A549 (cell line): Measurements from ENCODE around the gene CELF1. TPM values are rescaled to one million over a fixed set of nuclear protein-coding genes. Genes with fewer than 3 reads are reported as not detected.

Source experiments
- ATAC-seq, 2 experiments: fragments of 200-7000 bp in 1 of 2; fragments of >200 bp in 1 of 2; cut with Nextera tagmentation in 1 of 2; cut with Tn5 transposase in 1 of 2; 3 replicates each; pipeline versions ENCODE4 v1.8.0 to v1.9.1; 2018 to 2020; ENCODE audit warnings: mild to moderate bottlenecking in 1 of 2, moderate library complexity in 1 of 2
- CTCF ChIA-PET: fragments of 300-600 bp; sonication (Branson Sonifier 250); formaldehyde crosslinking; extraction: SDS; loops from one replicate; lab custom pipeline; 2021; ENCODE audit warnings: antibody characterized with exemption, inconsistent platforms; lab: Yijun Ruan, JAX
- POLR2A ChIA-PET: fragments of 350-600 bp; formaldehyde crosslinking; extraction: SDS; loops from one replicate; lab custom pipeline; 2021; ENCODE audit warnings: antibody characterized with exemption, inconsistent platforms; lab: Yijun Ruan, JAX
- DNase-seq, 2 experiments: peaks; one replicate each; pipeline versions ENCODE4 v3.0.0 to v3.0.0-alpha.2; 2011 to 2016; ENCODE audit warnings: low read depth in 1 of 2, low spot score in 1 of 2
- FAIRE-seq: peaks from 2 replicates; lab custom pipeline; 2011; peaks lifted over from hg19 to GRCh38; lab: Jason Lieb, UNC
- H3K27ac ChIP-seq, 2 experiments: fragments of >200 bp; sonication (Bioruptor Twin); formaldehyde crosslinking; 3 replicates each; pipeline ENCODE4 v1.5.1; 2016 to 2017
- H3K4me1 ChIP-seq: fragments of >200 bp; sonication (Bioruptor Twin); formaldehyde crosslinking; 3 replicates; pipeline ENCODE4 v1.6.1; 2016
- H3K4me2 ChIP-seq: fragments of >200 bp; sonication (Bioruptor Twin); formaldehyde crosslinking; 3 replicates; pipeline ENCODE4 v1.6.1; 2016
- H3K4me3 ChIP-seq: fragments of >200 bp; sonication (Bioruptor Twin); formaldehyde crosslinking; 3 replicates; pipeline ENCODE4 v1.5.1; 2016
- H3K9me3 ChIP-seq: fragments of >200 bp; sonication (Bioruptor Twin); formaldehyde crosslinking; 3 replicates; pipeline ENCODE4 v1.6.1; 2016
- CHD4 ChIP-seq: fragments of 200-600 bp; sonication (generic); IDR thresholded peaks from 2 replicates; pipeline ENCODE4 v1.6.1; 2016; ENCODE audit warnings: antibody characterized with exemption, mild to moderate bottlenecking, borderline replicate concordance
- EHF ChIP-seq: fragments of 250-450 bp; sonication (Bioruptor Pico); IDR thresholded peaks from 2 replicates; pipeline ENCODE4 v1.5.0; 2020; ENCODE audit warnings: mild to moderate bottlenecking
- EHMT2 ChIP-seq: fragments of 200-600 bp; sonication (generic); IDR thresholded peaks from 2 replicates; pipeline ENCODE4 v1.6.1; 2016; ENCODE audit warnings: antibody characterized with exemption, low read depth, mild to moderate bottlenecking, moderate library complexity
- FOXS1 ChIP-seq: fragments of 250-450 bp; sonication (Bioruptor Pico); IDR thresholded peaks from 2 replicates; pipeline ENCODE4 v1.5.0; 2020; ENCODE audit warnings: mild to moderate bottlenecking, moderate library complexity
- HEYL ChIP-seq: fragments of 250-450 bp; sonication (Bioruptor Pico); IDR thresholded peaks from 2 replicates; pipeline ENCODE4 v1.8.0; 2021; ENCODE audit warnings: mild to moderate bottlenecking, moderate library complexity
- HOXA7 ChIP-seq: fragments of 250-450 bp; sonication (Bioruptor Pico); IDR thresholded peaks from 2 replicates; pipeline ENCODE4 v1.5.0; 2020; ENCODE audit warnings: mild to moderate bottlenecking, moderate library complexity
- HOXB13 ChIP-seq: fragments of 250-450 bp; sonication (Bioruptor Pico); IDR thresholded peaks from 2 replicates; pipeline ENCODE4 v1.5.0; 2020; ENCODE audit warnings: low read depth, mild to moderate bottlenecking, moderate library complexity
- HOXB5 ChIP-seq: fragments of 250-450 bp; sonication (Bioruptor Pico); IDR thresholded peaks from 2 replicates; pipeline ENCODE4 v1.5.0; 2020; ENCODE audit warnings: mild to moderate bottlenecking, moderate library complexity
- JUN ChIP-seq, 2 experiments: fragments of >200 bp; sonication (Bioruptor Twin); formaldehyde crosslinking; IDR thresholded peaks; 2 replicates in 1 of 2; 3 replicates in 1 of 2; pipeline ENCODE4 v1.6.1; 2016 to 2017
- JUNB ChIP-seq: fragments of >200 bp; sonication (Bioruptor Twin); formaldehyde crosslinking; IDR thresholded peaks from 2 replicates; pipeline ENCODE4 v1.6.1; 2016
- KDM1A ChIP-seq: fragments of 200-600 bp; sonication (generic); IDR thresholded peaks from 2 replicates; pipeline ENCODE4 v1.6.1; 2016; ENCODE audit warnings: low read depth, mild to moderate bottlenecking
- KDM5A ChIP-seq: fragments of 200-600 bp; sonication (generic); IDR thresholded peaks from 2 replicates; pipeline ENCODE4 v1.6.1; 2016; ENCODE audit warnings: antibody characterized with exemption, mild to moderate bottlenecking
- NFE2L2 ChIP-seq: fragments of 150-350 bp; conservative IDR thresholded peaks from 2 replicates; pipeline ENCODE4 v1.6.1; 2014; ENCODE audit warnings: low read length
- PHF8 ChIP-seq: fragments of 200-600 bp; sonication (generic); IDR thresholded peaks from 2 replicates; pipeline ENCODE4 v1.6.1; 2016; ENCODE audit warnings: low read depth, mild to moderate bottlenecking, antibody characterized with exemption, moderate library complexity, borderline replicate concordance
- POLR2A ChIP-seq: IDR thresholded peaks from 2 replicates; pipeline ENCODE4 v1.6.1; 2012; ENCODE audit warnings: mild to moderate bottlenecking, low read length
- POLR2AphosphoS2 ChIP-seq: conservative IDR thresholded peaks from 2 replicates; pipeline ENCODE4 v1.6.1; 2012; ENCODE audit warnings: low read length, improper control_type of control experiment, inconsistent platforms
- SMC3 ChIP-seq: fragments of >200 bp; sonication (Bioruptor Twin); formaldehyde crosslinking; IDR thresholded peaks from 3 replicates; pipeline ENCODE4 v1.6.1; 2018; ENCODE audit warnings: inconsistent platforms
- TFCP2L1 ChIP-seq: fragments of 250-450 bp; sonication (Bioruptor Pico); IDR thresholded peaks from 2 replicates; pipeline ENCODE4 v1.5.0; 2021; ENCODE audit warnings: mild to moderate bottlenecking
- TP53 ChIP-seq: fragments of 250-450 bp; sonication (Bioruptor Pico); IDR thresholded peaks from 2 replicates; pipeline ENCODE4 v1.5.0; 2021; ENCODE audit warnings: mild to moderate bottlenecking, moderate library complexity
- ZFP36 ChIP-seq: fragments of 450-650 bp; IDR thresholded peaks from 2 replicates; pipeline ENCODE4 v1.6.1; 2014; ENCODE audit warnings: borderline replicate concordance; ENCODE audit not compliant: partially characterized antibody
- ZSCAN20 ChIP-seq: fragments of 250-450 bp; sonication (Bioruptor Pico); IDR thresholded peaks from 2 replicates; pipeline ENCODE4 v1.8.0; 2022; ENCODE audit warnings: mild to moderate bottlenecking, moderate library complexity
- WGBS: methylation state at CpG from one replicate; pipeline ENCODE4 v1.1.6; 2017; ENCODE audit errors: missing lambda C conversion rate; 5-methylcytosine and 5-hydroxymethylcytosine counted together
- polyA plus RNA-seq, 4 experiments: library from polyadenylated mRNA; depleted of rRNA in 3 of 4; stranded (reverse); fragments of >200 nt; fragmentation: RNase III in 1 of 4; extraction: RNeasy Plus Mini Kit Qiagen cat#74134 plus additional on column Dnase treatment in 1 of 4; gene quantifications; 2 replicates in 3 of 4; 3 replicates in 1 of 4; pipeline ENCODE4 v1.2.3, GENCODE V29; 2011 to 2017
- TF ChIP-seq, protein P1 (sequence below): fragments of 450-650 bp; IDR thresholded peaks from 2 replicates; pipeline ENCODE4 v1.6.1; 2014; ENCODE audit warnings: antibody characterized with exemption
- TF ChIP-seq, protein P2 (sequence below): fragments of 250-450 bp; sonication (Bioruptor Pico); IDR thresholded peaks from 2 replicates; pipeline ENCODE4 v1.5.0; 2020; ENCODE audit warnings: low read depth, mild to moderate bottlenecking, moderate library complexity
- TF ChIP-seq, protein P3 (sequence below): IDR thresholded peaks from 2 replicates; pipeline ENCODE4 v1.6.1; 2012
- TF ChIP-seq, protein P4 (sequence below): IDR thresholded peaks from 2 replicates; pipeline ENCODE4 v1.6.1; 2012; ENCODE audit warnings: low read depth, borderline replicate concordance
- TF ChIP-seq, protein P5 (sequence below): IDR thresholded peaks from 2 replicates; pipeline ENCODE4 v1.6.1; 2012

The CELF1 gene
- polyA plus RNA-seq, 2 of the 4 experiments (the other 2 are of a cell fraction), result 53.8 to 138 TPM

DNA sequence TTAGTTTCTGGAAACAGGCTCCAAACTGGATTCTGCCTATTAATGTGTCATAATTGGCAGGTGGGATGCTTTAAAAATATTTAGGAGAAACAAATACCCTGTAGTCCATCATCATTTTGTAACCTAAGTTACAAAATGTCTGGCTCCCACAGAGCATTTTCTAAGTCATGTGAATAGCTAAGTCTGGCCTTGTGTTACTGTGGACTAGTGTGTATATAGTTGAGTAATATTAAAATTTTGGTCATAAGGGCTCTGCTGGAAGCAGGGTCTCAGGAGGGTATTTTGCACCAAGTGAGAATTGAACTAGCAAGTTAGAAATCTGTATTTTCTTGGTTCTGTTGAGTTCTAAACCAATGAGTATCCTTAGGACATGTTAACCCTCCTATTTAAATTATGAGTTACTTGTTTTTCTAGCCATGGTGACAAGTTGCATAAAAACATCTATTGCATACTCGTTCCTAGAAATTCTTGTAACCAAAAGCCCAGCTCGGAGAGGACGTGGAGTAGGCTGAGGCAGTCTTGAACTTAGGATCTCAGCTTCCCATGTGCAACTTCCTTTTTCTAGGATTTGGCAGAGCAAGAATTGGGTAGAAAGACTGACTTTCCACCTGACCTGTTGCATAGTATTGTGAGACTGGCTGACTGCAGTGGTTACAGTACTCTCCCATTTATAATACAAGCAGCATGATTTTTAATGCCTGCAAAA is 17.9 kb upstream of the CELF1 start (continued):
- TF ChIP-seq TP53, result no peak

DNA sequence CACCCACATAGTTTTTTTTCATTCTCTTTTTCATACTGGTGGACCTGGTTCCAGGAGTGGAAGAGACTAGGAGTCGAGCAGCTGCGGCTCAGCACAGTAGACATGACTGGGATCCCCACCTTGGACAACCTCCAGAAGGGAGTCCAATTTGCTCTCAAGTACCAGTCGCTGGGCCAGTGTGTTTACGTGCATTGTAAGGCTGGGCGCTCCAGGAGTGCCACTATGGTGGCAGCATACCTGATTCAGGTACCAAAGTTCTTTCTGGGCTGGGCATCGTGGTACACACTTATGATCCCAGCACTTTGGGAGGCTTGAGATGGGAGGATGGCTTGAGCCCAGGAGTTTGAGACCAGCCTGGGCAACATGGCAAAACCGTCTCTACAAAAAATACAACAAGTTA is 16.7 kb upstream of the CELF1 start:
- H3K4me1 ChIP-seq, result peaks cover 13% of the 10 kb centered on the region
- DNase-seq, result no peak
- H3K27ac ChIP-seq, result no peak overlapping the region
- 93% methylated on average over 7 of the region's 7 CpGs for WGBS
- no peak for FAIRE-seq
- H3K4me3 ChIP-seq, result no peak overlapping the region
- ChIA-PET CTCF (interaction anchor here (0.8 to 2.3 kb wide), 3 partner anchors 8 to 98 kb away, joined by 3 to 6 read pairs (median 6); partner anchors contain the start of genes KBTBD4 and NDUFS3), POLR2A (no interaction called here)
- no peak for ATAC-seq
- TF ChIP-seq POLR2AphosphoS2 (no peak), SMC3 (no peak), TFCP2L1 (CRISPR knock-in tag) (no peak), JUNB (no peak)
- TF ChIP-seq, all 56 proteins: peak for 0
- H3K9me3 ChIP-seq, result no peaks in the 10 kb centered on the region
- no peak overlapping the region for H3K4me2 ChIP-seq

DNA sequence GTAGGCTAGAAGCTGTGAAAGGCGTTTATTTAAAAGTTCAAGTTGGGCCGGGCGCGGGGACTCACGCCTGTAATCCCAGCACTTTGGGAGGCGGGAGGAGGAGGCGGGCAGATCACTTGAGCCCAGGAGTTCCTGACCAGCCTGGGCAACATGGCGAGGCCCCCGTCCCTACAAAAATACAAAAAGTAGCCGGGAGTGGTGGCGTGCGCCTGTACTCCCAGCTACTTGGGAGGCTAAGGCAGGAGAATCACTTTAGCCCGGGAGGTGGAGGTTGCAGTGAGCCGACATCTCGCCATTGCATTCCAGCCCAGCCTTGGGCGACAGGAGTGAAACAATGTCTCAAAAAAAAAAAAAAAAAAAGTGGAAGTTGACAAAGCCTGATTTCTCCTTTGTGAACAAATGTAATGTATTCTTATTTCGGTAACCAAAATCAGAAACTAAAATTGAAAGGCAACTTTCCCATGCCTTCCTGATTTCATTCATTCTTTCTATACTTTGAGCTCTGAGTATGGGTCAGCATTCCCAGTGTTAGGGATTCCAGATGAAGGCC is 13.3 kb upstream of the CELF1 start:
- WGBS, result 57% methylated on average over 17 of the region's 17 CpGs
- CTCF ChIA-PET, result interaction anchor here (0.6 to 3.4 kb wide), 2 partner anchors 13 to 651 kb away, joined by 3 to 15 read pairs; partner anchors contain the start of gene CELF1
- ATAC-seq (peak in 1 of 2 experiments; percentile 27; a peak in 3 of 6 replicates), DNase-seq (no peak), FAIRE-seq (no peak)
- H3K4me3 ChIP-seq, result peak overlapping the region; percentile 92
- peak overlapping the region; percentile 95 to 96 for H3K27ac ChIP-seq
- no peaks in the 10 kb centered on the region for H3K9me3 ChIP-seq
- H3K4me2 ChIP-seq, result peak overlapping the region; percentile 98
- no peak for TF ChIP-seq POLR2AphosphoS2
- TF ChIP-seq HOXB13 (CRISPR knock-in tag), result no peak
- no peak for TF ChIP-seq KDM1A
- TF ChIP-seq HEYL, result no peak
- TF ChIP-seq HOXA7, result no peak
- TF ChIP-seq, protein P1, sequence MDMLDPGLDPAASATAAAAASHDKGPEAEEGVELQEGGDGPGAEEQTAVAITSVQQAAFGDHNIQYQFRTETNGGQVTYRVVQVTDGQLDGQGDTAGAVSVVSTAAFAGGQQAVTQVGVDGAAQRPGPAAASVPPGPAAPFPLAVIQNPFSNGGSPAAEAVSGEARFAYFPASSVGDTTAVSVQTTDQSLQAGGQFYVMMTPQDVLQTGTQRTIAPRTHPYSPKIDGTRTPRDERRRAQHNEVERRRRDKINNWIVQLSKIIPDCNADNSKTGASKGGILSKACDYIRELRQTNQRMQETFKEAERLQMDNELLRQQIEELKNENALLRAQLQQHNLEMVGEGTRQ, result no peak
- TF ChIP-seq NFE2L2, result no peak
- no peak; the same call in 1 of the 2 replicates for TF ChIP-seq PHF8
- no peak for TF ChIP-seq EHMT2
- H3K4me1 ChIP-seq, result peaks cover 17% of the 10 kb centered on the region
- POLR2A ChIA-PET, result interaction anchor here (0.7 to 1.9 kb wide), 2 partner anchors 12 to 22 kb away, joined by 5 to 6 read pairs; partner anchors contain the start of genes KBTBD4 and NDUFS3

DNA sequence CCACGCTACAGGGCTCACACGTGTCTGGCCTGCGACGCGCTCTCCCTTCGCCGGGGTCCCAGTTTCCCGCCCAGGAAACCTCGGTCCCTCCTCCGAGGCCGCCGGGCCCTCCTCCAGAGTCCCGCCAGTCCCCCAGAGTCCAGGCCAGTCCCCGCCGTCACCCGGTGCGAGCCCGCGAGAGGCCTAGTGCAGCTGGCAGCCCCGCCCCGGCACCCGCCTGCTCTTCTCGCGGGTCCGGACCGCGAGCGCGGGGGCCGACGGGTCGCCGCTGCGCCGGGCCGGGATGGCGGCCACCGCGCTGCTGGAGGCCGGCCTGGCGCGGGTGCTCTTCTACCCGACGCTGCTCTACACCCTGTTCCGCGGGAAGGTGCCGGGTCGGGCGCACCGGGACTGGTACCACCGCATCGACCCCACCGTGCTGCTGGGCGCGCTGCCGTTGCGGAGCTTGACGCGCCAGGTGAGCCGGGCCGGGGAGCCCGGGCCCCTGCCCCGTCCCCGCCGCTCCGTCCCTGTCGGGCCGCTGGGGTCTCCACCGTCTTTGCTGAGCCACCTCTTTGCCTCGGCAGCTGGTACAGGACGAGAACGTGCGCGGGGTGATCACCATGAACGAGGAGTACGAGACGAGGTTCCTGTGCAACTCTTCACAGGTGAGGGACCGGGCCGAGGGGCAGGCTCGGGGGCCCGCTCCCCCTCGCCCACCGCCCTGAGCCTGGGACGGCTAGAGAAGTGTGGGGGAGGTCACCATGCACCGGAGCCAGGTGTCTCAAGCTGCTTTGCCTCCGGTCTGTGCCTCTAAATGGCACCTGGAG is 12.6 kb upstream of the CELF1 start, which contains the start of gene PTPMT1:
Gene PTPMT1 (plus strand): TSS at position 260 of the 809 bp plus-strand sequence. CDS start 24 bp downstream, at position 284.
- DNase-seq, result peak; percentile 55 to 70
- CTCF ChIA-PET, result interaction anchor here (1.1 to 3.4 kb wide), 6 partner anchors 8 to 151 kb away, joined by 3 to 15 read pairs (median 4); partner anchors contain the start of gene CELF1
- Histone ChIP-seq H3K4me1 (peaks cover 17% of the 10 kb centered on the region), H3K4me2 (peak within 1 kb of the TSS; percentile 98), H3K27ac (peak within 1 kb of the TSS; percentile 95 to 96), H3K4me3 (peak within 1 kb of the TSS; percentile 92), H3K9me3 (no peaks in the 10 kb centered on the region)
- WGBS, result 14% methylated on average over 15 of the region's 86 CpGs
- peak; percentile 95 to 97 for ATAC-seq
- no peak for FAIRE-seq
- POLR2A ChIA-PET, result interaction anchor here (0.6 to 1.9 kb wide), 3 partner anchors 8 to 21 kb away, joined by 3 to 6 read pairs (median 4); partner anchors contain the start of genes FAM180B, KBTBD4 and NDUFS3
- TF ChIP-seq, protein P2, sequence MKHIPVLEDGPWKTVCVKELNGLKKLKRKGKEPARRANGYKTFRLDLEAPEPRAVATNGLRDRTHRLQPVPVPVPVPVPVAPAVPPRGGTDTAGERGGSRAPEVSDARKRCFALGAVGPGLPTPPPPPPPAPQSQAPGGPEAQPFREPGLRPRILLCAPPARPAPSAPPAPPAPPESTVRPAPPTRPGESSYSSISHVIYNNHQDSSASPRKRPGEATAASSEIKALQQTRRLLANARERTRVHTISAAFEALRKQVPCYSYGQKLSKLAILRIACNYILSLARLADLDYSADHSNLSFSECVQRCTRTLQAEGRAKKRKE (CRISPR knock-in tag), result peak; percentile 74
- TF ChIP-seq ZSCAN20 (CRISPR knock-in tag) (no peak), EHF (CRISPR knock-in tag) (peak; percentile 82; the same call in 1 of the 2 replicates), TP53 (peak; percentile 75), POLR2A (peak; percentile 87), HOXB13 (CRISPR knock-in tag) (peak; percentile 85), ZFP36 (no peak), CHD4 (no peak), HOXB5 (peak; percentile 77), KDM5A (peak; percentile 66; the same call in 1 of the 2 replicates), FOXS1 (CRISPR knock-in tag) (0 out of 2 replicates have a peak, but pooled peaks have one; percentile 39), EHMT2 (no peak), JUN (IDR thresholded peaks at IDR 0.05) (peak; percentile 39 to 77; a peak in 4 of 5 replicates)
- TF ChIP-seq, protein P3, sequence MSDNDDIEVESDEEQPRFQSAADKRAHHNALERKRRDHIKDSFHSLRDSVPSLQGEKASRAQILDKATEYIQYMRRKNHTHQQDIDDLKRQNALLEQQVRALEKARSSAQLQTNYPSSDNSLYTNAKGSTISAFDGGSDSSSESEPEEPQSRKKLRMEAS, result peak; percentile 94
- TF ChIP-seq, protein P4, sequence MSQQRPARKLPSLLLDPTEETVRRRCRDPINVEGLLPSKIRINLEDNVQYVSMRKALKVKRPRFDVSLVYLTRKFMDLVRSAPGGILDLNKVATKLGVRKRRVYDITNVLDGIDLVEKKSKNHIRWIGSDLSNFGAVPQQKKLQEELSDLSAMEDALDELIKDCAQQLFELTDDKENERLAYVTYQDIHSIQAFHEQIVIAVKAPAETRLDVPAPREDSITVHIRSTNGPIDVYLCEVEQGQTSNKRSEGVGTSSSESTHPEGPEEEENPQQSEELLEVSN, result peak; percentile 98
- TF ChIP-seq, protein P5, sequence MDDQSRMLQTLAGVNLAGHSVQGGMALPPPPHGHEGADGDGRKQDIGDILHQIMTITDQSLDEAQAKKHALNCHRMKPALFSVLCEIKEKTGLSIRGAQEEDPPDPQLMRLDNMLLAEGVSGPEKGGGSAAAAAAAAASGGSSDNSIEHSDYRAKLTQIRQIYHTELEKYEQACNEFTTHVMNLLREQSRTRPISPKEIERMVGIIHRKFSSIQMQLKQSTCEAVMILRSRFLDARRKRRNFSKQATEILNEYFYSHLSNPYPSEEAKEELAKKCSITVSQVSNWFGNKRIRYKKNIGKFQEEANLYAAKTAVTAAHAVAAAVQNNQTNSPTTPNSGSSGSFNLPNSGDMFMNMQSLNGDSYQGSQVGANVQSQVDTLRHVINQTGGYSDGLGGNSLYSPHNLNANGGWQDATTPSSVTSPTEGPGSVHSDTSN, result no peak
